ENCODE results near the gene WDR1.

Gene WDR1

DNA sequence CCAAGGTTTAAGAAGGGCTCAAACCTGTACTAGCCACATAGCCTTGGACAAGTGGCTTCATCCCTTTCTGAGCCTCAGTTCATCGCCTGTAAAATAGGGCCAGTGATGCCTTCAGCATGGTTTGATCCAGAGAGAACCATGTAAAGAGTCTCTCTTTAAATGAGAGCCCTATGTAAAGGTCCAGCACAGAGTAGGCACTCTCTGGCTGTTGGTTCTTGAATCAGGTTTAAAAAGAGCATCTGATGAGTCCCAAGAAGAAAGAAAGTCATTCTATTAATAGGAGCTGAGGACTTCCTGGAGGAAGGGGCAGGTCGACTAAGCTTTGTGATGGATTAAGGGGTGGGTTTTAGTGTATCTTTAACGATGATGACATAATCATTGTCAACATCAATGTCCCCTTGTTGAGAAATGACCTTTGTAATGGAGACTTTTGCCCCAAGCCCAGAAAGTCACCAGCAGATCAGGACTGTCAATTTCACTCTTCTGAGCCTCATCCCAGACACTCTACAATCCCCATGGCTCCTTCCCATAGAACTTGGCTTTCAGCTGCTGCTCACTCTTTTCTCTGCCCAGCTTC, 91.3 kb downstream of the WDR1 start:
- Histone ChIP-seq H3K4me1 (ENCODE audit: control insufficient read depth, insufficient read depth, low read length) (no peaks in the 10 kb centered on the region), H3K27ac (ENCODE audit: insufficient read depth, low read depth, low read length, poor library complexity, severe bottlenecking) (no peak overlapping the region), H3K9me3 (ENCODE audit: control insufficient read depth, low read length) (no peaks in the 10 kb centered on the region), H3K36me3 (ENCODE audit: control insufficient read depth, insufficient read depth, low read length) (no peaks in the 10 kb centered on the region), H3K4me3 (ENCODE audit: insufficient read depth, low read depth, low read length) (no peak overlapping the region), H3K27me3 (ENCODE audit: control insufficient read depth, insufficient read depth, low read length, poor library complexity, severe bottlenecking) (no peaks in the 10 kb centered on the region)
- WGBS, 2 experiments = 77 to 78% methylated on average over 3 of the region's 3 CpGs

All from ectodermal cell (in vitro differentiated cells).